GM18868 (cell line): ENCODE results near the gene NSG1.

Experiments
- ATAC-seq: cut with Tn5 transposase; IDR thresholded peaks from one replicate; pipeline ENCODE4 v1.9.1; 2021; ENCODE audit warnings: mild to moderate bottlenecking, moderate library complexity; ENCODE audit not compliant: unreplicated experiment

NSG1 gene

DNA sequence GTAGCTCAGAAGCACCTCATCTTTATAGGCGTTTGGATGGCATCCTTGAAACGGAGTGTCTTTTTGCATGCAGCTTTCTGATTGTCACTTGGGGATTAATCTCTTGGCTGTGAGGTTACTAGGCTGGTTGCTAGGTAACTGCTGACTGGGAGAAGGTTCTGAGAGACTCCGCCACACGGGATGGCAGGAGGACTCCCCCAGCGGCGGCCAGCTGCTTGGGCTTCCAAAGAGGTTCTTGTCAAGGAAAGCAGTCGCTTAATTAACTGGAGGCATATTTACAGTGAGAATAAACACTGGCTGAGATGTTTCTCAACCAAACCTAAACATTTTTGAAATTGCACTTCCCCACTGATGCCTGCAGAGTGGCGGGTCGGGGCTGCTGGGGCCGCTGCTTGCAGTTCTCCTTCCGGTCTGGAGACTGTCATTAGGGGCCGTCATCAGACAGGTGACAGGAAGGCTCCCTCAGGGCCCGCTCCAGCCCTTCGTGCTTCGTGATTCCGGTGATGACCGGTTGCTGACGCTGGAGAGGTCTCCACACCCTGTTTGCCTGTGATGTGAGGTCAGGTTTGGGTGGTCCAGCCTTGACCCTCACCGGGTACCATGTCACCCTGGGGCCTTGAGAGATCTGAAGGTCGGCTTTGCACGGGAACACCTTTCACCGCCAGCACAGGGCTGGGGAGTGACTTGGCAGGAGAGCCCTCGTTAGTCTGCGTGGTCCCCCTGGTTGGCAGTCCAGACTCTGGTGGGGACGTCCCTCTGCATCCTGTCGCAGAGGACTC is 9.1 kb downstream of the NSG1 start:
- peak; percentile 86 for ATAC-seq

DNA sequence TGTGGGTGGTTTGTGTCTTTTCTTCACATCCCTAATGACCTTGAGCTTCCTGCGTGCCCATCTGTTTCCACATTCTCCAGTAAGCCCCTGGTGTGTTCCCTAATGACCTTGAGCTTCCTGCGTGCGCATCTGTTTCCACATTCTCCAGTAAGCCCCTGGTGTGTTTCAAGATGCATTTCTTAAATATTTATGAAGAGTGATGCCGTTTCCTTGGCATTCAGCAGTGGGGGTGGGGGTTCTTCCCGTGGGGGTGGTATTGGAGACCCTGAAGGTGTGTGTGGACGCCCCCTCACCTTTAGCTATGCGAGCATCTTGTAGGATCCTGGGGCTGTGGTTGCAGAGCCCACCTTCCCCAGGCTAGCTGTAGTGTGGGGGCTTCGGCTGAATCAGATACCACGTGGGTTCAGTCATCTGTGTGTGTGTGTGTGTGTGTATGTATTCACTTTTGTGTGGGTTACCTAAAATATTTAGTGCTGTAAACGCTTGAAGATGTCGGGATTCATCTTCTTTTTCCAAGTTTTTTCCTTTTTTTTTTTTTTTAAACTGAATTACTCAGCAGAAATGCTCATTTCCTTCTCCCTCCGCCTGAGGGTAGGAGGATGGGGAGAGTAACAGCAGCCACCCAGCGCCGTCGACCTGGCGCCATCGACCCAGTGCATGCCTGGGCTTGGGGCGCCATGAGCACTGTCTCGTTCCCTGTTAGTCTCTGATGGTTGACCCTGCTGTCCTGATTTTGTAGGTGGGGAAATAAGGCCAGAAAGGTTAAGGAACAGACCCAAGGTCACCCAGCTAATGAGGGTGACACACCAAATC is 9.9 kb downstream of the NSG1 start:
- ATAC-seq = no peak

DNA sequence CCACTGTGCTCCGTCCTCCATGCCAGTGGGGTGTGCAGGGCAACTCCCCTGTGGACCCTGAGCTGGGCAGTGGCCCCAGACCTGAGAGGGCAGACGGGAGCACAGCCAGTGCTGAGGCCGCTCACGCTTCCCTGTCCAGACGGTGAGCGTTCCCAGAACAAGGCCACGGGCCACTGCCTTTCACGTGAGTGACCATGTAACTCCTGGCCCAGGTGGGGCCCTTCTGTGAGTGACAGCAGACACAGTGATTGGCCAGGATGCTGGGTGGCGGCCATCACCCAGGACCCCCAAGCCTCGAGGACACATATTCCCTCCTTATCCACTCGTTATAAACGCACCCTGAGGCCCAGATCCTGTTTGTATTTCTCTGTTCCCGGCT is 10.5 kb downstream of the NSG1 start:
- no peak for ATAC-seq

DNA sequence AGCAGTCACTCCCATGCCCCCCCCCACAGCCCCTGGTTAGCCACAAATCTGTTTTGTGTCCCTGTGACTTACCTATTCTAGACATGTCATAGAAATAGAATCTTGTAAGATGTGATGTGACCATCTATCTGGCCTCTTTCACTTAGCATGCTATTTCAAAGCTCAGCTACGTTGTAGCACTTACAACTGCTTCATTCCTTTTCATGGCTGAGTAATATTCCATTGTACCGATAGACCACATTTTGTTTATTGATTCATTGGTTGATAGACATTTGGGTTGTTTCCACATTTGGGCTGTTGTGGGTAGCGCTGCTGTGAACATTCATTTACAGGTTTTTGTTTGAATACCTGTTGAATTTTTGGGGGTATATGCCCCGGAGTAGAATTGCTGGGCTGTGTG is 11.5 kb downstream of the NSG1 start:
- ATAC-seq = no peak

DNA sequence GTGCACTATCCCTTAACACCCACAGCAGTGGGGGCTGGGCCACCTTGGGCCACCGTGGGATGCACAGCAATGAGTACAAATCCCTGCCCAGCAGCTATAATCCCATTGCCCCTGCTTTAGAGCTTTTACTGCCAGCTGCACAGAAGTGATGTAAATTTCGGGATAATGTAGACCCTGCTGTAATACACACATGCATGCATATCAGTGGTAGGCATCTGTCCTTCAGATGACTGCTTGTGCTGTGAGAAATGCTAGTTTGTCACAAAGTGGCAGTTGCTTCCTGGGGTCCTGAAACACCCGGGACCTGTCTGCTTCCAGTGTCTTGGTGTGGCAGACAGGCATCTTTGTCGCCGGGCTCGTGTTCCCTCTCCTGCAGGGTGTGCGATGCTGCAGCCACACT is 14.1 kb downstream of the NSG1 start:
- no peak for ATAC-seq

DNA sequence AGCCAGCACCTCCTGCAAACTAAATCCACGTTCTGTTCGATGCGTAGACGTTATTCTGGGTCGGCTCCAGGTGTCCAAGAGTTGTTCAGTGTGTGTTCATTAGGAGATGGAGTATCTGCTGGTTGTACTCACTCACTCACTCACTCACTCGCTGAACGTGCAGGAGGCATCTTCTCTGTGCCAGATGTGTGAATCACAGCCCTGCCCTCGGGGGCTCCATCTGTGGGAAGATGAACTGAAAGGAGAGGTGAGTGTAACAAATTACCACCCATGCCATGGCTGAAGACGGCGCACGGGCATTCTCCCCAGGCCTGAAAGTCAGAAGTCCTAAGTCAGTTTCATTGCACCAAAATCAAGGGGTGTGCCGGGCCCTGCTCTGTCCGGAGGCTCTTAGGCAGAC is 16.1 kb downstream of the NSG1 start:
- no peak for ATAC-seq

DNA sequence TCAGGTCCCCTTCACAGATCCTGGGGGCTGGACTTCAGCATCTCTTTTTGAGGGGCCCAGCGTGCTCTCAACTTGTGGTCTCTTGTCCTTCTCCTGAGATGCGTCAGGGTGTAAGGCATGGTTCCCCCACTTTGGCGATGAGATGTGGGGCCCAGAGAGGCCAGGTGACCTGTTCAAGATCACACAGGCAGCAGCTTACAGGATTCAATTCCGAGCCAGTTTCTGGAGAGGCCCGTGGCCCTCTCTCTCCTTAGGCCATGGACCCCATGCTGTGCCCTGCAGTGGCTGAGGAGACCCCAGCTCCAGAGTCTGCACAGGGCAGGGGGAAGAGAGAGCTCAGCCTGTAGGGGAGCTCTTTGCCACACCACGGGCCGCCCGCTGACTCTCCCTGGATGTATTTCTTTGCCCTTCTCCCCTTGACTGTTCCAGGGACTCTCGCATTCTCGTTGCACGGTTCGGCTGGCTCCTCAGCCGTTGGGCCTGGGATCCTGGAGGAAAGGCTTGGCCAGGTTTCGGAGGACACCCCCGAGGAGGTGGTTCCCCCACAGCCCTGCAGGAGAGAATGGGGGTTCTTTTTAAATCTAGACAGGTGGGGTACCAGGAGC is 18.6 kb downstream of the NSG1 start:
- no peak for ATAC-seq

DNA sequence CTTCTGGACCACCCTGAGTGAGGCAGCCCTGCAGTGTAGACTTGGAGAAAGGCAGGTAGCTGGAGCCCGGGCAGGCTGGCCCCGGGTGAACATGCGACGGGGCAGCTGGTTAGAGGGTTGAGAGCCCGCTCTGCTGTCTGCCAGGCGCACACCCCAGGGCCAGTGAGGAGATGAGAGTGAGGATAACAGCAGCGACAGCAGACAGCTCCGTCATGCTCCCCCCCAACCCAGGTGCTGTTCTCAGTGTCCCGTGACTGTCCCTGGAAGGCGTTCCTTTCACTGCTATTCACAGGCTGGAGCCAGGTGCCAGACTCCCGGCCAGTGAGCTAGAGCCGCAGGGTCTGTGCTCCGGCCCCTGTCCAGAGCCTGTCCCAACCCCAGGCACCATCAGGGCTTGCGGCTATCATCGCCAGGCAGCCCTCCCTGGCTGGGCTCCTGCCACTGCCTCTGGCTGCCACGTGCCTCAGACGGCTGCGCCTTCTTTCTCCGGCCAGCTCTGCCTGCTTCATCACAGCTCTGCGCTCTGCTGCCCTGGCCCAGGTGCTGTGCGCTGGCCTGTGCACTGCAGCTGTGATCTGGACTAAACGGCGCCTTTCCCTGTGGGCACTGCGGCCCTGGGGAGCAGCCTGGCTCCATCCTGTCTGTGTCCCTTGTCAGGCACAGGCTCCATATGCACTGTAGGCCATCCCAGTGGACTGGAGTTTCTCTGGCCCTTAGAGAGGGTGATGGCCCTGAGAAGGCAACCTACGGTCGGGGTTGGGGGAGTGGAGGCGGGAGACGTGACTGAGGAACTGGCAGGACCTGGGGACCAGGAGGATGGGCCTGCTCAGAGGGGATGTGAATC is 19.8 kb downstream of the NSG1 start:
- ATAC-seq = no peak

DNA sequence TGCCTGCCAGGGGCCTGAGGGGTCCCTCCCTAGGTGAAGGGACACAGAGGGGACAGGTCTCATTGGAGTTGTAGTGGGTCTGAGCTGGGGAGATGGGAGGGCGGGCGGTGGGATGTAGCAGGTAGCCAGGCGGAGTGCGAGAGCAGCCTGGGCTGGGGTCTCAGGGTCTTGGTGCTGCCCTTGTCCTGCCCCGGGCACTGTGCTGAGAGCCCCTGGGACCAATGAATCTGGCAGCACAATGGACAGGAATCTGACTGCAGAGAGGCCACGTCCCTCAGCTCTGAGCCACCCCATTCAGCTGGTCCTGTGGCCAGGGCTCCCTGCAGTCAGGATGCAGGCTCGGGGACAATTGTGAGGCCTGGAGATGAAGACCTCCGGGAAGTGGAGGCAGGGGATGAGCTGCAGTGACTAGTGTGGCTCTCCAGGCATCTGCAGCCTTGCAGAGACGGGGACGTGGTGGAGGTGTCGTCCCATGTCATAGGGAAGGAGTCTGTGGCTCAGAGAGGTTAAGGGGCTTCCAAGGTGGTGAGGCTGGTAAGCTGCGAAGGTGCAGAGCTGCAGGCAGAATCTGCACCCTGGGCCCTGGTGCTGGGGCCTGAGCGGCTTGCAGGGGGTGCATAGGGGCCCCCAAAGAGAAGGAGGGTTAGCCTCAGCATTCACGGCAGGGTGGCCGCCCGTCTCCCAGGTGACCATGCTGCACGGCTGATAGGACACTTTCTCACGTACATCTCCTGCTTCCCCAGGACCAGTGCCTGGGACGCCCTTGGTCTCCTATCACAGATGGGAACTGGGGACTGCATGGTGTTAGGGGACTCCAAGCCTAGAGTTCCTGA is 20.6 kb downstream of the NSG1 start:
- no peak for ATAC-seq

DNA sequence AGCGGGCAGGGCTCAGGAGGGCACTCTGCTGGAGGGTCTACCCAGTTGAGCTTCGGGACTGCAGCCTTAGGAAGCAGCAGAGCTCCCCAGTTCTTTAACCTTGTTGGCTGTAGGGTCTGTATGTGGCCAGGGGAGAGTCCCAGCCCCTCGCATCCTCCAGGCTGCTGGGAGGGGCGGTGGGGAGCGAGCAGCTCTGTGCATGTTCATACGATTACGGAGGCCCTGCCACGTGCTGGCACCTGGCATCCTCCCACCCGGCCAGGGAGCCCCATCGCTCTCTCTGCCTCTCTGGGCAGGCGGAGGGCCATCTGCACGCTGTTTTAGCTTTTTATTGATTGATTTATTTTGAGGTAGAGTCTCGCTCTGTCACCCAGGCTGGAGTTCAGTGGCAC is 21.2 kb downstream of the NSG1 start:
- ATAC-seq = no peak

DNA sequence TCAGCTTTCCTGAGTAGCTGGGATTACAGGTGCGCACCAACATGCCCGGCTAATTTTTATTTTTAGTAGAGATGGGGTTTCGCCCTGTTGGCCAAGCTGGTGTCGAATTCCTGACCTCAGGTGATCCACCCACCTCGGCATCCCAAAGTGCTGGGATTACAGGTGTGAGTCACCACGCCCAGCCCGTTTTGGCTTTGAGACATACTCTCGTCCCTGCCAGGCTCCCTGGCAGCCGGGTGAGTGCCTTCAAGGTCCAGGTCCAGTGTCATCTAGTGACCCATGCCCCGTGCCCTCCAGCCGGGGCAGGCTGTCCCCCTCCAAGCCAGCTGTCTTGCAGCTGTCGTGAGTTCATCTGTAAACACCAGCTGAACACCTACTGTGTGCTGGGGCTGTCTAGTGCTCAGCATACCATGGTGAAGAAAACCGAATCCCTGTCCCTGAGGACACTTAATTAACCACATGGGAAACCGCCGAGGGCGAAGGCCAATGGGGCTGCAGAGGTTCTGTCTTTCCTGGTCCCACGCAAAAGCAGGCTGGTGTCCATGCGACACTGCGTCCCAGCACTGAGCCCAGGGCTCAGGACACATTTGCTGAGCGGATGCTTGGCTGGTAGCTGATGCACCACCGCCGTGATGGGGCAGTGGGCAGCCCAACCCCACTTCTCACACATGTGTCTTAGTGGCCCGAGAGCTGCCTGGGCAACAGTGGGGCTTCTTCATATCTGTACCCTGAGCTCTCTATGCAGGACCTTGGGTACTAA is 21.9 kb downstream of the NSG1 start:
- ATAC-seq = no peak

DNA sequence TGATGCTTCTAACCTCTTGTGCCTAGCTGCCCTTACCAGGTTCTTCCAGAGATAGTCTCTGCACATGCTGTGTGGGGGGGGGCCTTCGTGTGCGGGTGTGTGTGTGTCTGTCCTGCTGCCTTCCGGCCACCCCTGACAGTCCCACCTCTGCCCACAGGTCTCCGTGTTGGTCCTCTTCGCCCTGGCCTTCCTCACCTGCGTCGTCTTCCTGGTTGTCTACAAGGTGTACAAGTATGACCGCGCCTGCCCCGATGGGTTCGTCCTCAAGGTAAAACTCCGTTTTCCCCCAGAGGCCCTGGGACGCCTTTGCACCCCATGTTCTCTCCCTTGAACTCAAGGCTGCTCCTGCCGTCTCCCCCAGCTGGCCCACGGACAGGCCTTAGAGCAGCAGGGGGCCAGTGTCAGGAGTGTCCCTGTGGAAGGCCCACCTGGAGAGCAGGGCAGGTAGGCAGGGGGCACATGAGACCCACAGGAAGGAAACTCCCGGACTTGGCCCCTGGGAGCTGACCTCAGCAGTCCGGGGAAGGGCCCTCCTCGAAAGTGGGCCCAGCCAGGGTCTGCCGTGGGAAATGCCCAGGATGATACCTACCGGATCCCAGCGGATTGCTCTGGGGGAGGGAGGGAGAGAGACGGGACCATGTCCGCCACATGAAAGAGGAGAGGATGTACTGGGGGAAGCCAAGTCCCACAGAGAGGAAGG is 22.7 kb downstream of the NSG1 start:
- no peak for ATAC-seq

DNA sequence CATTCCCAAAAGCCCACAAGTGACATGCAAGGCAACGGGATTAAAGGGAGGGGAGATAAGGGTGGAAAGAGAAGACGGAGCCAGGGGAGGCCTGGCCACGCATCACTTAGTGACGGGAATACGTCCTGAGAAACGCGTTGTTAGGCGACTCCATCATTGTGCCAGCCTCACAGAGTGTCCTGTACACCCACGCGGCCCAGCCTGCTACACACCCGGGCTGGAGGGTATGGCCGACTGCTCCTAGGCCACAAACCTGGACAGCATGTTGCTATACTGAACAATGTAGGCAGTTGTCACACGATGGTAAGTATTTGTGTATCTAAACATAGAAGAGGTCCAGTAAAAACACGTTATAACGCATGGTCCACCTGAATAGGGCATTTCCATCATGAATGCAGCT is 23.4 kb downstream of the NSG1 start:
- no peak for ATAC-seq

DNA sequence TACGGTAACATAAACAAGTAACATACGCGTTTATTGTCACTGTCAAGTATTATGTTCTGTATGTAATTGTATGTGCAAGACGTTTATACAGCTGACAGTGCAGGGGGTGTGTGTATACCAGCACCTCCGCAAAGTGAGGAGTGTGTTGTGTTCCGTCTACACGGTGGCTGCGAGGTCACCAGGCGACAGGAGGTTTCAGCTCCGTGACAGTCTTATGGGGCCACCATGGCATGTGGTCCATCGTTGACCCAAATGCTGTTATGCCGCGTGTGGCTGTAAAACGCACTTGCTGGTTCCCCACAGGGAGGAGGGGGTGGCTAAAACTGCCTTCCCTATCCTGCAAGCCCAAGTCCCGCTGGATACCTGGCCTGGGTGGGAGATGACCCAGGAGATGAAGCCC is 25.0 kb downstream of the NSG1 start:
- ATAC-seq = no peak

DNA sequence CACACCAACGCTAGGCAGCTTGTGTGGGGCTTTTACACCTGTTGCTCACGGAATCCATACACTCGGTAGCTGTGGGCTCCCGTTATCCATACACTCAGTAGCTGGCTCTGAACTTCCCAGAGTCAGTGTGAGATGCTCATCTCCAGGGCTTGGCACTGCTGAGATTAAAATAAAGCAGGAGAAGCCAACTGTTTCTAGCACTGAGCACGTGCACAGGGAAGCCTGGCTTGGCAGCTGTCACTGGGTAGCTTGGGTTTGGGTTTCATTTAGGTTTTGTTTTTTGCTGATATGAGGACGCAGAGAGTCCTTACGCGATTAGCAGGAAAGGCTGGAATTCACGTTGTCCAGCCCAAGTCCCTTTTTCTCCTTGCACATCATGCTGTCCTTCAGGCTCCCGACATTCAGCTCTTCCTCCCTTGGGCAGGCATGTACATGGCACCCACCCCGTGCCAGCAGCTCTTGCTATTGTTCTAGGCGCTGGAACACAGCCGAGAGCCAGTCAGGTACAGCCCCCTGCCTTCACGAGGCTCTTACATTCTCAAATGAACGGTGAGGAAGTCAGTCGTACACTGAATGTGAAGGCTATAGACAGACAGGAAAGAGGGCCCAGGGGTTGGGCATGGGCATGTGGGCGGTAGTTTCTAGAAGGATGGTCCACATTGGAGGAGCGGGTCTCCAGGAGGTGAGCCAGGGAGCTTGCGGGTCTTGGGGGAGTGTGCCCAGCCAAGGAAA is 25.9 kb downstream of the NSG1 start:
- no peak for ATAC-seq

DNA sequence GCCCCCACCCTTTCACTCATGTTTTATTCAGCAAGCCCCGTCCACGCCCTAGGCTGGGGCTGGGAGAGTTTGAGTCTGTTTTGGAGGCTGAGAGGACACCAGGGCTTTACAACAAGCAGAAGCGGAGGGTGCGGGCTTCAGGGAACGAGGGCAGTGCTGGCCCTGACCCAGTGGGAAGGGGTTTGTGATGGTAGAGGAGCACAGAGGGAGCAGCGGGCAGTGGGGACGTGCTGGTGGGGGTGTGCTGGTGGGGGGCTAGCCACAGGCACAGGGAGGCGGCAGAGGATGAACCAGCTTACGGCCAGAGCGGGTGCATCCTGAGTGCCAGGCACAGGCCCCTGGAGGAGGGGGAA is 26.4 kb downstream of the NSG1 start:
- no peak for ATAC-seq

DNA sequence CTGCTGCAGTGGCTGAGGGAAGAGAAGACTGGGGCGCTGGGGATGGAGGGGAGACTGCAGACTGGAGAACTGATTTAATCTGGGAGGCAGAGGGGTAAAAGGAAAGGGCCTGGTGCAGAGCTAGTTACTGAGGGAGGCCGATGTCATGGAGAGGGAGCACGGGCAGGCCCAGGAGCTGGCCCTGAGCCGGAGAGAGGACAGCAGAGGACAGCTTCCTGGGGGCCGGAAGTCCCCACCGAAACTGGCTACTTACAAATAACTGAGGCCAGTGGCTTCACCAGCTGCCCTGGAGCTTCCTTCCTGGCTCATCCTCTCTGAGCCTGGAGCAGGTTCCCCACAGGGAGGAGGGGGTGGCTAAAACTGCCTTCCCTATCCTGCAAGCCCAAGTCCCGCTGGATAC is 26.9 kb downstream of the NSG1 start:
- ATAC-seq = no peak

DNA sequence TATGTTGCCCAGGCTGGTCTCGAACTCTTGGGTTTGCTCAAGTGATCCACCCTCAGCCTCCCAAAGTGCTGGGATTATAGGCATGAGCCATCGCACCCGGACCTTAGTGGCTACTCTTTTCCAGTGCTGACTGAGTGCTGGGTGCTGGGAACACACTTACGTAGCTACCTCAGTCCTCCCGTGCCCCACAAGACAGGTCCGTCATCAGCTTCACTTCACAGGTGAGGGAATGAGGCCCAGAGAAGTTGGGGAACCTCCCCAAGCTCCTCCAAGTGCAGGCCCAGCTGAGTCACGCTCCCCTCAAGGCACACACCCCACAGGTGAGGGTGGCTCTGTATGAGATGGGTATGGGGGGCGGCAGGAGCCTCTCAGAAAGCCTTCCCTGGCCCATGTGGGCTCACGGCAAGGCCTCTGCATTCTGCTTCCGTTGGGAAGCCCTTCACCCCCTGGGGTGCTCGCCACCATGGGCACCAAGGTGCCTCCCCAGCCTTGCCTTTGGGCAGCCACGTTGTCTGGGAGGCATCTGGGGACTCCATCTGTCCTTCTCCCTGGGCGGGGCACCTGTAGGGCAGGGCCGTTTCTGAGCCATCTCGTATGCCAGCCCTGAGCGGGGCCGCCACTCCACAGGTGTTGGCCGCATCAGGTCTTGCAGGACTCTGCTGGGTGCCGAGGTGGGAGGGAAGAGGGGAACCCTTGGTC is 28.4 kb downstream of the NSG1 start:
- ATAC-seq = no peak
